Measurements from ENCODE around the gene RABL3. TPM values are rescaled to one million over a fixed set of nuclear protein-coding genes. Genes with fewer than 3 reads are reported as not detected.
"Not testable (repeated sequence)": the region's sequence is repeated elsewhere in the genome, so short reads cannot be mapped to it uniquely, and the experiment has no call there.

The RABL3 gene
- polyA plus RNA-seq (ENCODE audit: low read depth in 6 of 6) = 10 to 100 TPM; 12.7 to 24.6 (median 21.6) TPM

- peak within 1 kb of the TSS; percentile 82 to 99 (median 96) for H3K4me3 Mint-ChIP-seq
- H3K9me3 Mint-ChIP-seq = no peaks in the 10 kb centered on the region
- peak within 1 kb of the TSS; percentile 96 to 99 (median 99) for H3K27ac Mint-ChIP-seq
- H3K27me3 Mint-ChIP-seq = no peaks in the 10 kb centered on the region
- DNase-seq (peak; percentile 96), ATAC-seq (ENCODE audit: low read depth in 2 of 2) (peak; percentile 94 to 97)
- H3K36me3 Mint-ChIP-seq = peaks cover 0 to 2% of the 10 kb centered on the region in 2 donors
- peaks cover 30 to 47% (median 42%) of the 10 kb centered on the region in 3 donors for H3K4me1 Mint-ChIP-seq
Observed at GRCh38 chr3:120742198-120742848, at the start of gene RABL3, which contains the start of gene GTF2E1. Gene RABL3 (minus strand): TSS chr3:120742516. CDS start chr3:120742507, 9 bp downstream. Gene GTF2E1 (plus strand): TSS chr3:120742744. CDS start chr3:120750553, 7,809 bp downstream.

GRCh38 chr3:120791913-120792312, 49.6 kb upstream of the RABL3 start:
- Mint-ChIP-seq H3K4me3 (no peak overlapping the region), H3K27me3 (no peaks in the 10 kb centered on the region), H3K4me1 (peaks cover 0 to under 1% (median 0%) of the 10 kb centered on the region in 3 donors), H3K27ac (no peak overlapping the region), H3K36me3 (no peaks in the 10 kb centered on the region), H3K9me3 (no peaks in the 10 kb centered on the region)
- DNase-seq = no peak
- no peak for ATAC-seq (ENCODE audit: low read depth in 2 of 2)

GRCh38 chr3:120791010-120791409, 48.7 kb upstream of the RABL3 start:
- Mint-ChIP-seq H3K36me3 (no peaks in the 10 kb centered on the region), H3K27me3 (no peaks in the 10 kb centered on the region), H3K27ac (no peak overlapping the region), H3K4me1 (peaks cover 0 to 9% (median 0%) of the 10 kb centered on the region in 3 donors), H3K4me3 (no peak overlapping the region), H3K9me3 (no peaks in the 10 kb centered on the region)
- ATAC-seq (ENCODE audit: low read depth in 2 of 2) (no peak), DNase-seq (no peak)

GRCh38 chr3:120785832-120786231, 43.5 kb upstream of the RABL3 start:
- DNase-seq; ATAC-seq (ENCODE audit: low read depth in 2 of 2); H3K4me1 Mint-ChIP-seq; H3K27me3 Mint-ChIP-seq; H3K9me3 Mint-ChIP-seq; H3K4me3 Mint-ChIP-seq; H3K27ac Mint-ChIP-seq: not testable (repeated sequence)
- H3K36me3 Mint-ChIP-seq = peaks cover 18 to 23% of the 10 kb centered on the region in 2 donors

- H3K9me3 Mint-ChIP-seq = no peaks in the 10 kb centered on the region
- H3K27ac Mint-ChIP-seq = peak overlapping the region in 1 of 6 donors; percentile 10
- peaks cover 30 to 36% of the 10 kb centered on the region in 2 donors for H3K36me3 Mint-ChIP-seq
- no peaks in the 10 kb centered on the region for H3K4me1 Mint-ChIP-seq
- DNase-seq (no peak), ATAC-seq (ENCODE audit: low read depth in 2 of 2) (no peak)
- H3K27me3 Mint-ChIP-seq = no peaks in the 10 kb centered on the region
- peak overlapping the region in 1 of 8 donors; percentile 78 for H3K4me3 Mint-ChIP-seq
Observed at GRCh38 chr3:120780977-120781376, 38.7 kb upstream of the RABL3 start.

GRCh38 chr3:120778776-120779175, 36.5 kb upstream of the RABL3 start:
- no peaks in the 10 kb centered on the region for H3K4me1 Mint-ChIP-seq
- DNase-seq = no peak
- H3K36me3 Mint-ChIP-seq = peaks cover 26 to 30% of the 10 kb centered on the region in 2 donors
- no peak overlapping the region for H3K27ac Mint-ChIP-seq
- no peaks in the 10 kb centered on the region for H3K9me3 Mint-ChIP-seq
- H3K4me3 Mint-ChIP-seq = no peak overlapping the region
- ATAC-seq (ENCODE audit: low read depth in 2 of 2) = no peak
- H3K27me3 Mint-ChIP-seq = no peaks in the 10 kb centered on the region

GRCh38 chr3:120775411-120775810, 33.1 kb upstream of the RABL3 start:
- ATAC-seq (ENCODE audit: low read depth in 2 of 2) (no peak), DNase-seq (no peak)
- Mint-ChIP-seq H3K36me3 (peaks cover 9 to 10% of the 10 kb centered on the region in 2 donors), H3K27ac (no peak overlapping the region), H3K4me1 (peaks cover 0 to 5% (median 0%) of the 10 kb centered on the region in 3 donors), H3K4me3 (no peak overlapping the region), H3K27me3 (no peaks in the 10 kb centered on the region), H3K9me3 (no peaks in the 10 kb centered on the region)

- H3K4me3 Mint-ChIP-seq = no peak overlapping the region
- H3K27ac Mint-ChIP-seq = no peak overlapping the region
- no peaks in the 10 kb centered on the region for H3K27me3 Mint-ChIP-seq
- no peaks in the 10 kb centered on the region for H3K36me3 Mint-ChIP-seq
- peaks cover 0 to 5% (median 4%) of the 10 kb centered on the region in 3 donors for H3K4me1 Mint-ChIP-seq
- ATAC-seq (ENCODE audit: low read depth in 2 of 2) (no peak), DNase-seq (no peak)
- H3K9me3 Mint-ChIP-seq = no peaks in the 10 kb centered on the region
Observed at GRCh38 chr3:120773932-120774331, 31.6 kb upstream of the RABL3 start.

GRCh38 chr3:120772081-120772480, 29.8 kb upstream of the RABL3 start:
- H3K4me3 Mint-ChIP-seq = no peak overlapping the region
- no peak for ATAC-seq (ENCODE audit: low read depth in 2 of 2)

GRCh38 chr3:120770891-120771290, 28.6 kb upstream of the RABL3 start:
- H3K36me3 Mint-ChIP-seq = no peaks in the 10 kb centered on the region
- H3K9me3 Mint-ChIP-seq = no peaks in the 10 kb centered on the region
- H3K4me3 Mint-ChIP-seq = no peak overlapping the region
- no peaks in the 10 kb centered on the region for H3K27me3 Mint-ChIP-seq
- no peak overlapping the region for H3K27ac Mint-ChIP-seq
- H3K4me1 Mint-ChIP-seq = peaks cover 2 to 25% (median 10%) of the 10 kb centered on the region in 3 donors
- DNase-seq (no peak), ATAC-seq (ENCODE audit: low read depth in 2 of 2) (no peak)

More at GRCh38 chr3:120772081-120772480, 29.8 kb upstream of the RABL3 start:
- Mint-ChIP-seq H3K27ac (no peak overlapping the region), H3K36me3 (no peaks in the 10 kb centered on the region), H3K9me3 (no peaks in the 10 kb centered on the region), H3K4me1 (peaks cover 0 to 14% (median 4%) of the 10 kb centered on the region in 3 donors), H3K27me3 (no peaks in the 10 kb centered on the region)
- DNase-seq = no peak

- no peak for ATAC-seq (ENCODE audit: low read depth in 2 of 2)
- Mint-ChIP-seq H3K4me3 (no peak overlapping the region), H3K27me3 (no peaks in the 10 kb centered on the region), H3K4me1 (peaks cover 4 to 30% (median 13%) of the 10 kb centered on the region in 3 donors), H3K36me3 (no peaks in the 10 kb centered on the region), H3K9me3 (no peaks in the 10 kb centered on the region), H3K27ac (peak overlapping the region in 2 of 6 donors; percentile 6 to 70)
- DNase-seq = no peak
Observed at GRCh38 chr3:120769436-120769835, 27.1 kb upstream of the RABL3 start.

GRCh38 chr3:120767106-120767505, 24.8 kb upstream of the RABL3 start:
- H3K9me3 Mint-ChIP-seq = no peaks in the 10 kb centered on the region
- no peaks in the 10 kb centered on the region for H3K36me3 Mint-ChIP-seq
- ATAC-seq (ENCODE audit: low read depth in 2 of 2) (no peak), DNase-seq (no peak)
- H3K27ac Mint-ChIP-seq = no peak overlapping the region
- peaks cover 15 to 43% (median 23%) of the 10 kb centered on the region in 3 donors for H3K4me1 Mint-ChIP-seq
- H3K27me3 Mint-ChIP-seq = no peaks in the 10 kb centered on the region
- H3K4me3 Mint-ChIP-seq = no peak overlapping the region

- DNase-seq (no peak), ATAC-seq (ENCODE audit: low read depth in 2 of 2) (no peak)
- Mint-ChIP-seq H3K36me3 (no peaks in the 10 kb centered on the region), H3K4me3 (no peak overlapping the region), H3K9me3 (no peaks in the 10 kb centered on the region), H3K27me3 (no peaks in the 10 kb centered on the region), H3K4me1 (peaks cover 15 to 45% (median 25%) of the 10 kb centered on the region in 3 donors), H3K27ac (peak overlapping the region in 3 of 6 donors; percentile 1 to 49 (median 3))
Observed at GRCh38 chr3:120766576-120766975, 24.3 kb upstream of the RABL3 start.

GRCh38 chr3:120765830-120766493, 23.6 kb upstream of the RABL3 start:
- Mint-ChIP-seq H3K9me3 (no peaks in the 10 kb centered on the region), H3K4me3 (no peak overlapping the region), H3K36me3 (no peaks in the 10 kb centered on the region), H3K27ac (peak overlapping the region in 1 of 6 donors; percentile 1), H3K4me1 (peaks cover 22 to 51% (median 30%) of the 10 kb centered on the region in 3 donors), H3K27me3 (no peaks in the 10 kb centered on the region)
- no peak for DNase-seq
- no peak for ATAC-seq (ENCODE audit: low read depth in 2 of 2)

Measured in naive B cell (primary cell).